Dendritic cell treated with granulocyte-macrophage colony-stimulating factor and Interleukin-4, amounts not matched to agents 40 ng/mL and 50 ng/mL, for 4 days (primary cell): ENCODE data around the gene COX8A.

Source experiments
- H3K27ac Mint-ChIP-seq: one replicate; pipeline ENCODE4 v1.8.0; 2022; ENCODE audit warnings: mild to moderate bottlenecking, mixed read lengths
- H3K27me3 Mint-ChIP-seq: one replicate; pipeline ENCODE4 v1.8.0; 2022; ENCODE audit warnings: mild to moderate bottlenecking, mixed read lengths
- H3K36me3 Mint-ChIP-seq: one replicate; pipeline ENCODE4 v1.8.0; 2022; ENCODE audit warnings: low read depth, mixed read lengths
- H3K4me1 Mint-ChIP-seq: one replicate; pipeline ENCODE4 v1.8.0; 2022; ENCODE audit warnings: low read depth, mixed read lengths
- H3K4me3 Mint-ChIP-seq: one replicate; pipeline ENCODE4 v1.8.0; 2022; ENCODE audit warnings: mild to moderate bottlenecking, moderate library complexity, mixed read lengths
- H3K9me3 Mint-ChIP-seq: one replicate; pipeline ENCODE4 v1.8.0; 2022; ENCODE audit warnings: mixed read lengths
- intact Hi-C: fragments of 100-400 bp; cut with micrococcal nuclease; formaldehyde crosslinking; loops from one replicate; pipeline ENCODE4 v1.15.0; 2022

The COX8A gene

GRCh38 chr11:63986156-63986931 is 11.9 kb downstream of the COX8A start, which contains the start of gene OTUB1:
Gene OTUB1, plus strand, starts transcription at chr11:63986438. Its CDS starts 19 bp downstream, at chr11:63986457.
- intact Hi-C loops = loop anchor here (1.0 kb wide), 1 partner anchor 12 kb away; the partner anchor contains the start of gene COX8A
- Mint-ChIP-seq H3K9me3 (no peaks in the 10 kb centered on the region), H3K4me3 (peak within 1 kb of the TSS; percentile 96), H3K27me3 (no peaks in the 10 kb centered on the region), H3K4me1 (peaks cover 42% of the 10 kb centered on the region), H3K36me3 (peaks cover 47% of the 10 kb centered on the region), H3K27ac (peak within 1 kb of the TSS; percentile 97)

GRCh38 chr11:63986932-63987513 is 12.6 kb downstream of the COX8A start:
- Mint-ChIP-seq H3K27me3 (no peaks in the 10 kb centered on the region), H3K36me3 (peaks cover 54% of the 10 kb centered on the region), H3K9me3 (no peaks in the 10 kb centered on the region), H3K4me3 (peak overlapping the region; percentile 96), H3K4me1 (peaks cover 42% of the 10 kb centered on the region), H3K27ac (peak overlapping the region; percentile 97)
- intact Hi-C loops = loop anchor here (1.0 kb wide), 1 partner anchor 13 kb away; the partner anchor contains the start of gene COX8A

DNA sequence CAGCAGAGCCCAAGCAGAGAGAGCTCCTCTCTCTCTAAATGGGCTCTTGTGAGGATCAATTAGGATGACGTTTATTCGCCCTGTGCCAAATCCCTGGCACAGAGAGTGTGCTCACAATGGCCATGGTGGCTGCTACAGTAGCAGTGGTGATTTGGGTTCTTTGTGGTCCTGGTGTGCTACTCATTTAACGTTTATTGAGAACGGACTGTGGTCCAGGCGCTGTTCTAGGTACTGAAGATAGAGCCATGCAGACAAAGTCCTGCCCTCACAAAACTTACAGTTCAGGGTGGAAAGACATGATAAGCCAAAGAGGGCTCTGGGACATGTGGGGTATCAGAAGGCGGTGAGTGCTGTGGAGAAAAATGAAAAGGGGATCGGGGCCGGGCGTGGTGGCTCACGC is 17.1 kb downstream of the COX8A start:
- H3K9me3 Mint-ChIP-seq = no peaks in the 10 kb centered on the region
- H3K4me3 Mint-ChIP-seq = no peak overlapping the region
- H3K27me3 Mint-ChIP-seq = no peaks in the 10 kb centered on the region
- intact Hi-C loops = no loop called here
- peaks cover 68% of the 10 kb centered on the region for H3K4me1 Mint-ChIP-seq
- H3K27ac Mint-ChIP-seq = no peak overlapping the region
- H3K36me3 Mint-ChIP-seq = peaks cover 90% of the 10 kb centered on the region

DNA sequence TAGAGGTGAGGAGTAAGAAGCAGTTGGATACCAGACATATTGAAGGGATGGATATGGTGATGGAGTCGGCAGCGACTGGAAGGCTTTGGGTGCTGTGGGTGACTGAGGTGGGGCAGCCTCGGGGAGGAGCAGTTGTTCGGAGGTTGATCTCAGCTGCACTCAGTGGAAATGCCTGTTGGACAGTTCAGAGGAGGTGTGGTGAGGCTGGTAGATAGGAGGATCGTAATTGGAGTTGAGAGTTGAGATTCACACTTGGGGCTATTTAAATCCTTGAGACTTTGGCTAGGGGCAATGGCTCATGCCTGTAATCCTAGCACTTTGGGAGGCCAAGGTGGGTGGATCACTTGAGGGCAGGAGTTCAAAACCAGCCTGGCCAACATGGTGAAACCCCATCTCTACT is 18.7 kb downstream of the COX8A start:
- peaks cover 11% of the 10 kb centered on the region for H3K27me3 Mint-ChIP-seq
- H3K9me3 Mint-ChIP-seq = no peaks in the 10 kb centered on the region
- peaks cover 97% of the 10 kb centered on the region for H3K36me3 Mint-ChIP-seq
- H3K27ac Mint-ChIP-seq = peak overlapping the region; percentile 71
- intact Hi-C loops = no loop called here
- no peak overlapping the region for H3K4me3 Mint-ChIP-seq
- H3K4me1 Mint-ChIP-seq = peaks cover 69% of the 10 kb centered on the region

DNA sequence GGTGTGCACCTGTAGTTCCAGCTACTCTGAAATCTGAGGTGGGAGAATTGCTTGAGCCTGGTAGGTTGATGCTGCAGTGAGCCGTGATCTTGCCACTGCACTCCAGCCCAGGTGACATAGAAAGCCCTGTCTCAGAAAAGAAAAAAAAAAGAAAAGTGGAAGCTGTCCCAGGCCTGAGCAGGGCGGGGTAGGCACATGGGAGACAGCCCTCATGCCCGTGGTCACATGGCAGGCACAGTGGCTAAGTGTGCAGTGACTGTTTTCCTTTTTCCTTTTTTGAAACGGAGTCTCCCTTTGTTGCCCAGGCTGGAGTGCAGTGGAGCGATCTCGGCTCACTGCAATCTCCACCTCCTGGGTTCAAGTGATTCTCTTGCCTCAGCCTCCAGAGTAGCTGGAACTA is 19.6 kb downstream of the COX8A start:
- peak overlapping the region; percentile 2 for H3K4me3 Mint-ChIP-seq
- H3K4me1 Mint-ChIP-seq = peaks cover 71% of the 10 kb centered on the region
- peaks cover 18% of the 10 kb centered on the region for H3K27me3 Mint-ChIP-seq
- peak overlapping the region; percentile 71 for H3K27ac Mint-ChIP-seq
- H3K36me3 Mint-ChIP-seq = peaks cover 95% of the 10 kb centered on the region
- intact Hi-C loops = no loop called here
- H3K9me3 Mint-ChIP-seq = no peaks in the 10 kb centered on the region

GRCh38 chr11:63996512-63996911 is 22.1 kb downstream of the COX8A start:
- H3K4me1 Mint-ChIP-seq = peaks cover 81% of the 10 kb centered on the region
- H3K27me3 Mint-ChIP-seq = peaks cover 38% of the 10 kb centered on the region
- H3K27ac Mint-ChIP-seq = no peak overlapping the region
- no peak overlapping the region for H3K4me3 Mint-ChIP-seq
- intact Hi-C loops = no loop called here
- no peaks in the 10 kb centered on the region for H3K9me3 Mint-ChIP-seq
- peaks cover 69% of the 10 kb centered on the region for H3K36me3 Mint-ChIP-seq

DNA sequence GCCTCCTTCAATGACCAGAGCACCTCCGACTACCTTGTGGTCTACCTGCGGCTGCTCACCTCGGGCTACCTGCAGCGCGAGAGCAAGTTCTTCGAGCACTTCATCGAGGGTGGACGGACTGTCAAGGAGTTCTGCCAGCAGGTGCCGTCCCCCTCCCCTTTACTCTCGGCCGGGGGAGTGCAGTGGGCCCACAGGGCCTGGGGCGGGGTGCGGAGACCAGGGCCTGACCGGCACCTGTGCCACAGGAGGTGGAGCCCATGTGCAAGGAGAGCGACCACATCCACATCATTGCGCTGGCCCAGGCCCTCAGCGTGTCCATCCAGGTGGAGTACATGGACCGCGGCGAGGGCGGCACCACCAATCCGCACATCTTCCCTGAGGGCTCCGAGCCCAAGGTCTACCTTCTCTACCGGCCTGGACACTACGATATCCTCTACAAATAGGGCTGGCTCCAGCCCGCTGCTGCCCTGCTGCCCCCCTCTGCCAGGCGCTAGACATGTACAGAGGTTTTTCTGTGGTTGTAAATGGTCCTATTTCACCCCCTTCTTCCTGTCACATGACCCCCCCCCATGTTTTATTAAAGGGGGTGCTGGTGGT is 22.8 kb downstream of the COX8A start:
- peaks cover 62% of the 10 kb centered on the region for H3K36me3 Mint-ChIP-seq
- H3K27ac Mint-ChIP-seq = no peak overlapping the region
- H3K4me3 Mint-ChIP-seq = no peak overlapping the region
- peaks cover 45% of the 10 kb centered on the region for H3K27me3 Mint-ChIP-seq
- no peaks in the 10 kb centered on the region for H3K9me3 Mint-ChIP-seq
- peaks cover 81% of the 10 kb centered on the region for H3K4me1 Mint-ChIP-seq
- intact Hi-C loops = no loop called here

DNA sequence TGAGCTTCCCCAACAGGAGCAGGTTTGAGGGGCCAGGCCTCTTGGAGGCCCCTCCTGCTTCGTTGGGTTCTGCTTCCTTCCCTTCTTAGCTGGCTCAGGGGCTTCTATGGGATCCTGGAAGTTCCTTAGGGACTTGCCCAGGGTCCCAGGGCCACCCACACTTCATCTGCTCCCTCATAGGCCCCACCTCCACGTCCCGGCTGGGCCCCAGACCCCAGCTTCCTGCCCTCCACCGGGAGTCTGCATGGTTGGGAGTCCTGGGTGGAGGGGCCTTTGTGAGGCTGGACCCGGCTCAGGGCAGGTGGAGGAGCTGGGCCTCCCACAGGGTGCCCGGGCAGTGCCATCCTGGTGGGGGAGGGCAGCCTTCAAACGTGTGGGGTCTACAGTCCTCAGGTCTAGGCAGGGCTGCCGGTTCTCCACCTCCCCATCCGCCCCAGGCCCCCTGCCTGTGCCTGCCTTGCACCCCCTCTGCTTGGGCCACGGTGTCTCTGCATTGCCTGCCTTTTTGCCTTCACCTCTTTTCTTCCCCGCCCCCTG is 23.4 kb downstream of the COX8A start:
- peaks cover 85% of the 10 kb centered on the region for H3K4me1 Mint-ChIP-seq
- H3K27me3 Mint-ChIP-seq = peaks cover 52% of the 10 kb centered on the region
- intact Hi-C loops = no loop called here
- no peaks in the 10 kb centered on the region for H3K9me3 Mint-ChIP-seq
- H3K27ac Mint-ChIP-seq = peak overlapping the region; percentile 9
- H3K4me3 Mint-ChIP-seq = no peak overlapping the region
- peaks cover 57% of the 10 kb centered on the region for H3K36me3 Mint-ChIP-seq

DNA sequence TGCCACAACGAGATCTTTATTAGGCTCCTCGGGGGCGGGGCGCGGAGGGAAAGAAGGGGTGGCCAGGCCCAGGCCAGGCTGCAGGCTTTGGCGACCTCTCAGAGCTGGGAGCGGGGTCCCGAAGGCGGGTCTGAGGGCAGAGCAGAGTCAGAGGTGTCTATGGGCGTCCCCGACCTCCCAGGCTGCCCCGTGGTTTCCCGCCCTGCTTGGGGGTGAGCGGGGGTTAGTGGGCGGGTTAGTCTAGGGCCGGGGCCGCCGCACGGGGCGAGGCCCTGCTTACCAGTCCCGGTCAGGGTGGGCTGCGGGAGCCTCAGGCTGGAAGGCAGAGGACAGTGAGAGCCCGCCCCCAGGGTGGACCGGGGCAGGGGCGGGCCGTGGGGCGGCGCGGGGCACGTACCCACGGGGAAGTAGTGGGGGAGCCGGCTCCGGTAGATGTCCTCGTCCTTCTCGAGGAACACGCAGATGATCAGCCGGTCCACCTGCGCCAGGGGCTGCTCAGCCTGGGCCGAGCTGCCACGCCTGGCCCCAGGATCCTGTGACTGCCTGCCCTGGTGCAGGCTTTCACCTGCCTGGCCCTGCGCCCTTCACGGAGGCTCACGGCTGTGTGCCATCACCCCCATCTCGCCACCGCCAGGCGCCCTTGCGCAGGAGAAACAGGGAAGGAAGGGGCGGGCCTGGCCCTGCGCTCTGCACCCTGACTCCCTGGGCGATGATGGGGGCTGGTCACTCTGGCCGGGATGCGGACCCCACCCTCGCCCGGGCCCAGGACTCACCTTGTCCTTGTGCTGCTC is 24.3 kb downstream of the COX8A start:
- intact Hi-C loops = no loop called here
- Mint-ChIP-seq H3K9me3 (no peaks in the 10 kb centered on the region), H3K27ac (peak overlapping the region; percentile 9), H3K4me1 (peaks cover 77% of the 10 kb centered on the region), H3K27me3 (peaks cover 61% of the 10 kb centered on the region), H3K4me3 (peak overlapping the region; percentile 70), H3K36me3 (peaks cover 50% of the 10 kb centered on the region)

GRCh38 chr11:63999349-64000025 is 25.1 kb downstream of the COX8A start:
- no peak overlapping the region for H3K27ac Mint-ChIP-seq
- peaks cover 67% of the 10 kb centered on the region for H3K27me3 Mint-ChIP-seq
- peak overlapping the region; percentile 70 for H3K4me3 Mint-ChIP-seq
- H3K4me1 Mint-ChIP-seq = peaks cover 76% of the 10 kb centered on the region
- H3K36me3 Mint-ChIP-seq = peaks cover 42% of the 10 kb centered on the region
- no peaks in the 10 kb centered on the region for H3K9me3 Mint-ChIP-seq
- intact Hi-C loops = loop anchor here (1.0 kb wide), 1 partner anchor 149 kb away; no protein-coding TSS in a partner anchor

DNA sequence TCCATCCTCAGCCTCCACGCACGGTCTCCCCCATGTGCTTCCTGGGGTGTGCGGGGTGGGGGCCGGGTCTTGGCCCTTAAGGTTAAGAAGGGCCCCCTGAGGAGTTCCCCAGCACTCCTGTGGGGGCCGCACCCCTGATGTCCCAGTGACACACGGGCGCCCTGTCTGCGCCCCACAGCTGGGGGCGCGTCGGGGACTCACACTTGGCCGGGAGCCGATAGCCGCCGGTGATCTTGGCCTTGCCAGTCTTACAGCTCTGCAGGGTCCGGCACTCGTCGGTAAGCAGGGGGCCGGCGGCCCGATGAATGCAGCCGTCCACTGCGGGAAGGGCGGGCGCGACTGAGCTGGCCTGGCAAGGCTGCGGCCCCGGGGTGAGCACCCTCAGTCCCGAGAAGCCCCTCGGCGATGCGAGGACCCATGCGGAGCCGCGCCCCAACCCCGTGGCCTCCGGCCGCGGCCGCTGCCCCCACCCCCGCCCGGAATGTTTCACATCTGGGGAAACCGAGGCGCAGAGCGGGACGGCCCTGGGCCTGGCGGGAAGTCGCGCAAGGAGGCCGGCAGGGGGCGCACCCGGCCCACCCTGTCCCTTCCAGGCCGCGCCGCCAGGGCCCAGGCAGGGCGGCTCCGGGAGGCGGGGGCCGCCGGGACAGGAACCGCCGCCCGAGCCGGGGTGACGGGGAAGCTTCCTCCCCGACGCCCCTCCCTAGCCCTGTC is 25.8 kb downstream of the COX8A start:
- H3K27ac Mint-ChIP-seq = no peak overlapping the region
- H3K27me3 Mint-ChIP-seq = peaks cover 72% of the 10 kb centered on the region
- intact Hi-C loops = loop anchor here (1.0 kb wide), 1 partner anchor 148 kb away; no protein-coding TSS in a partner anchor
- H3K4me3 Mint-ChIP-seq = peak overlapping the region; percentile 47
- H3K9me3 Mint-ChIP-seq = no peaks in the 10 kb centered on the region
- H3K36me3 Mint-ChIP-seq = peaks cover 35% of the 10 kb centered on the region
- H3K4me1 Mint-ChIP-seq = peaks cover 69% of the 10 kb centered on the region

DNA sequence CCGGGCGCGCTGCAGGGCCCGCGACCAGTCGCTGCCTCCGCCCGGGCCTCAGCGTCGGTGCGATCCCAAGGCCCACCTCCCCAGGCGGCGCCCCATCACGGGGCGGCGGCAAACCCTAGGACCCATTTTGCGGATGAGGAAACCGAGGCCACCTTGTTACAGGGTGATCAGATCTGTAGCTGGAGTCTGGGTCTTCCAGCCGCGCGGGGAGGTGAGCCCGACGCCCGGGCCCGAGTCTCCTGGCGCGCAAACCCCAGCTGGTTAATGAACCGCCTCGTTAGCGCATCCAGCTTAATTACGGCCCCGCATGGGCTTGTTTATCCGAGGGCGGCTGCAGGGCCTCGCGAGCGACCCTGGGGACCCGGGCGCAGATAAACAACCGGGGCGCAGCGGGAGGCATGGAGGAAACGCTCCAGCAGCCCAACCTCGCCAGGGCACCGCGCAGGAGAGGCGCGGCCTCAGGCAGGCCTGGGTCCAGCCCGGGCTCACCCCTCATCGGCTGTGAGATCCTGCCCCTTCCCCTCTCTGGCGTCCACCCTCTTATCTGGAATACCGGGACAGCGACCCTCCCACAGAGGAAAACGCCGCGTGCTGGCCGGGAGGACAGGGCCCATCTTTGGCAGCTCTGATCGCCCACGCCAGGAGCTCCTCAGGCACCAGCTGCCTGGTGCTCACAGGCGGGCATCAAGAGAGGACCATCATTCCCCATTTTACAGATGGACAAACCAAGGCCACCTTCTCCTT is 26.5 kb downstream of the COX8A start:
- H3K27ac Mint-ChIP-seq = no peak overlapping the region
- H3K9me3 Mint-ChIP-seq = no peaks in the 10 kb centered on the region
- peak overlapping the region; percentile 30 for H3K4me3 Mint-ChIP-seq
- intact Hi-C loops = loop anchor here (1.0 kb wide), 1 partner anchor 147 kb away; no protein-coding TSS in a partner anchor
- peaks cover 28% of the 10 kb centered on the region for H3K36me3 Mint-ChIP-seq
- H3K4me1 Mint-ChIP-seq = peaks cover 61% of the 10 kb centered on the region
- peaks cover 79% of the 10 kb centered on the region for H3K27me3 Mint-ChIP-seq
